ENCODE data around the gene SLC23A2.
"Not testable (repeated sequence)": the region's sequence is repeated elsewhere in the genome, so short reads cannot be mapped to it uniquely, and the experiment has no call there.

The SLC23A2 gene

GRCh38 chr20:4921271-4921670 is 80.0 kb downstream of the SLC23A2 start:
- peaks cover 13% of the 10 kb centered on the region for H3K4me1 ChIP-seq (ENCODE audit: control insufficient read depth, insufficient read depth, low read length)
- POLR2A ChIA-PET, result not testable (repeated sequence)

GRCh38 chr20:4920655-4921054 is 80.7 kb downstream of the SLC23A2 start:
- H3K27ac ChIP-seq (ENCODE audit: extremely low read depth, low read depth, low read length), result no peak overlapping the region
- no peak for TF ChIP-seq ZNF24 (tag by site-specific recombination; IDR thresholded peaks at IDR 0.05)
- no peak for TF ChIP-seq ZNF830 (tag by site-specific recombination; IDR thresholded peaks at IDR 0.05; ENCODE audit: low read depth)
- TF ChIP-seq ZFHX2 (tag by site-specific recombination; conservative IDR thresholded peaks at IDR 0.05), result no peak
- no peak for TF ChIP-seq ZNF426 (tag by site-specific recombination; IDR thresholded peaks at IDR 0.05)
- no peak for TF ChIP-seq ZBTB6 (tag by site-specific recombination; IDR thresholded peaks at IDR 0.05)
- TF ChIP-seq ZNF324 (tag by site-specific recombination; IDR thresholded peaks at IDR 0.05), result no peak
- peaks cover 13% of the 10 kb centered on the region for H3K4me1 ChIP-seq (ENCODE audit: control insufficient read depth, insufficient read depth, low read length)
- ChIA-PET CTCF (interaction anchor here (0.6 kb wide), 1 partner anchor 9 kb away, joined by 6 read pairs; no protein-coding TSS in a partner anchor), POLR2A (interaction anchor here (0.6 kb wide), 1 partner anchor 1109 kb away, joined by 3 read pairs; no protein-coding TSS in a partner anchor)
- no peaks in the 10 kb centered on the region for H3K9me3 ChIP-seq (ENCODE audit: control insufficient read depth, insufficient read depth, low read depth, low read length)
- H3K4me3 ChIP-seq (ENCODE audit: low read depth, low read length), result no peak overlapping the region
- peaks cover 0 to 12% of the 10 kb centered on the region in 2 experiments; a peak in 2 of 3 replicates for H3K36me3 ChIP-seq (ENCODE audit: control insufficient read depth in 2 of 2, insufficient read depth in 1 of 2, low read length in 2 of 2)

More at GRCh38 chr20:4921271-4921670, 80.0 kb downstream of the SLC23A2 start:
- not testable (repeated sequence) for H3K27ac ChIP-seq (ENCODE audit: extremely low read depth, low read depth, low read length); H3K4me3 ChIP-seq (ENCODE audit: low read depth, low read length); H3K9me3 ChIP-seq (ENCODE audit: control insufficient read depth, insufficient read depth, low read depth, low read length)
- peak; percentile 54; the same call in 1 of the 2 replicates for TF ChIP-seq OSR2 (tag by site-specific recombination; IDR thresholded peaks at IDR 0.05)
- peak; percentile 45 for TF ChIP-seq GLIS1 (tag by site-specific recombination; IDR thresholded peaks at IDR 0.05)
- peak; percentile 22; the same call in 1 of the 2 replicates for TF ChIP-seq KLF1 (tag by site-specific recombination; IDR thresholded peaks at IDR 0.05)
- CTCF ChIA-PET, result interaction anchor here (0.6 kb wide), 1 partner anchor 10 kb away, joined by 6 read pairs; no protein-coding TSS in a partner anchor
- H3K36me3 ChIP-seq (ENCODE audit: control insufficient read depth in 2 of 2, insufficient read depth in 1 of 2, low read length in 2 of 2), result peaks cover 0 to 15% of the 10 kb centered on the region in 2 experiments; a peak in 2 of 3 replicates

GRCh38 chr20:4920131-4920530 is 81.2 kb downstream of the SLC23A2 start:
- H3K4me1 ChIP-seq (ENCODE audit: control insufficient read depth, insufficient read depth, low read length), result peaks cover 13% of the 10 kb centered on the region
- TF ChIP-seq TSHZ1 (tag by site-specific recombination; IDR thresholded peaks at IDR 0.05; ENCODE audit: borderline replicate concordance) (no peak), ZNF341 (tag by site-specific recombination; IDR thresholded peaks at IDR 0.05; ENCODE audit: low read depth) (no peak), ZNF580 (tag by site-specific recombination; IDR thresholded peaks at IDR 0.05) (no peak), ZNF837 (tag by site-specific recombination; IDR thresholded peaks at IDR 0.05) (no peak), ZNF324 (tag by site-specific recombination; IDR thresholded peaks at IDR 0.05) (no peak), ZBTB8A (tag by site-specific recombination; IDR thresholded peaks at IDR 0.05) (no peak), ZNF221 (tag by site-specific recombination; IDR thresholded peaks at IDR 0.05; ENCODE audit: borderline replicate concordance) (no peak), ZNF114 (tag by site-specific recombination; IDR thresholded peaks at IDR 0.05) (no peak), SP3 (tag by site-specific recombination; IDR thresholded peaks at IDR 0.05) (no peak), REPIN1 (tag by site-specific recombination; IDR thresholded peaks at IDR 0.05; ENCODE audit: low read depth) (no peak), OVOL3 (tag by site-specific recombination; IDR thresholded peaks at IDR 0.05) (no peak), HOXA7 (CRISPR knock-in tag; IDR thresholded peaks at IDR 0.05; ENCODE audit: borderline replicate concordance) (no peak), SP2 (tag by site-specific recombination; IDR thresholded peaks at IDR 0.05) (no peak), KLF1 (tag by site-specific recombination; IDR thresholded peaks at IDR 0.05) (no peak), FEZF1 (tag by site-specific recombination; IDR thresholded peaks at IDR 0.05) (no peak), ZNF394 (tag by site-specific recombination; IDR thresholded peaks at IDR 0.05; ENCODE audit: borderline replicate concordance) (no peak), INSM2 (tag by site-specific recombination; IDR thresholded peaks at IDR 0.05) (no peak)
- H3K4me3 ChIP-seq (ENCODE audit: low read depth, low read length), result no peak overlapping the region
- H3K9me3 ChIP-seq (ENCODE audit: control insufficient read depth, insufficient read depth, low read depth, low read length), result no peaks in the 10 kb centered on the region
- H3K36me3 ChIP-seq (ENCODE audit: control insufficient read depth in 2 of 2, insufficient read depth in 1 of 2, low read length in 2 of 2), result peaks cover 0 to 8% of the 10 kb centered on the region in 2 experiments; a peak in 2 of 3 replicates
- CTCF ChIA-PET, result no interaction called here
- no peak overlapping the region for H3K27ac ChIP-seq (ENCODE audit: extremely low read depth, low read depth, low read length)
- POLR2A ChIA-PET, result no interaction called here

Data from HEK293 (cell line).